Lower lobe of right lung (tissue), 2 donors: Measurements from ENCODE around the gene RNF103. TPM values are rescaled to one million over a fixed set of nuclear protein-coding genes. Genes with fewer than 3 reads are reported as not detected.
"Not testable (repeated sequence)": the region's sequence is repeated elsewhere in the genome, so short reads cannot be mapped to it uniquely, and the experiment has no call there.

ENCODE experiments used
- ATAC-seq, 2 donors: fragments of 200-7000 bp; cut with Tn5 transposase; one replicate each; pipeline ENCODE4 v1.9.1; 2020 to 2022; ENCODE audit warnings: mild to moderate bottlenecking in 2 of 2, moderate library complexity in 2 of 2
- DNase-seq: peaks from one replicate; pipeline ENCODE4 v3.0.0-alpha.2; 2020
- H3K27ac ChIP-seq: fragments of 200-600 bp; one replicate; pipeline ENCODE4 v1.8.0; 2022
- H3K27me3 ChIP-seq: fragments of 200-600 bp; one replicate; pipeline ENCODE4 v1.8.0; 2022; ENCODE audit warnings: low read depth
- H3K36me3 ChIP-seq: fragments of 200-600 bp; one replicate; pipeline ENCODE4 v1.8.0; 2022; ENCODE audit warnings: mild to moderate bottlenecking
- H3K4me1 ChIP-seq: fragments of 200-600 bp; one replicate; pipeline ENCODE4 v1.8.0; 2022
- H3K4me3 ChIP-seq: fragments of 200-600 bp; one replicate; pipeline ENCODE4 v1.8.0; 2022; ENCODE audit warnings: mild to moderate bottlenecking
- H3K9me3 ChIP-seq: fragments of 200-600 bp; one replicate; pipeline ENCODE4 v1.8.0; 2022
- CTCF ChIP-seq: fragments of 200-600 bp; IDR thresholded peaks from one replicate; pipeline ENCODE4 v1.8.0; 2022; ENCODE audit warnings: antibody characterized with exemption, mild to moderate bottlenecking
- intact Hi-C: fragments of 100-400 bp; cut with DNase I; formaldehyde crosslinking; loops from one replicate; pipeline ENCODE4 v1.11.0; 2022
- total RNA-seq: library from RNA; stranded (reverse); fragmentation: NEBNext Ultra II Directional; extraction: Animal tissue kit (Norgen Biotek cat#: 25700); gene quantifications from one replicate; pipeline ENCODE4 v1.2.1, GENCODE V29; 2021
- donor health status: DM: no; HTN: yes; CAD: no; lungs with severe emphysema.

Gene RNF103
- total RNA-seq, 1 donor from 2014 or later, result 23.3 TPM

GRCh38 chr2:86603905-86604304, 19.8 kb downstream of the RNF103 start:
- intact Hi-C loops, result no loop called here
- DNase-seq (no peak), ATAC-seq (no peak)
- no peak for TF ChIP-seq CTCF
- no peaks in the 10 kb centered on the region for H3K27me3 ChIP-seq
- peaks cover 41% of the 10 kb centered on the region for H3K36me3 ChIP-seq
- no peak overlapping the region for H3K27ac ChIP-seq
- H3K4me3 ChIP-seq, result no peak overlapping the region
- peaks cover under 1% of the 10 kb centered on the region for H3K4me1 ChIP-seq
- H3K9me3 ChIP-seq, result no peaks in the 10 kb centered on the region

GRCh38 chr2:86598966-86599365, 24.7 kb downstream of the RNF103 start:
- H3K27me3 ChIP-seq, result no peaks in the 10 kb centered on the region
- peaks cover 14% of the 10 kb centered on the region for H3K36me3 ChIP-seq
- H3K9me3 ChIP-seq, result no peaks in the 10 kb centered on the region
- ATAC-seq, result no peak
- H3K4me3 ChIP-seq, result no peak overlapping the region
- no peak for TF ChIP-seq CTCF
- no peak overlapping the region for H3K27ac ChIP-seq
- DNase-seq, result no peak
- H3K4me1 ChIP-seq, result no peaks in the 10 kb centered on the region
- intact Hi-C loops, result no loop called here

GRCh38 chr2:86596118-86596517, 27.5 kb downstream of the RNF103 start:
- H3K4me3 ChIP-seq, result no peak overlapping the region
- H3K27ac ChIP-seq, result no peak overlapping the region
- H3K27me3 ChIP-seq, result no peaks in the 10 kb centered on the region
- no peaks in the 10 kb centered on the region for H3K4me1 ChIP-seq
- H3K9me3 ChIP-seq, result no peaks in the 10 kb centered on the region
- no peak for ATAC-seq
- intact Hi-C loops, result no loop called here
- H3K36me3 ChIP-seq, result no peaks in the 10 kb centered on the region
- no peak for TF ChIP-seq CTCF
- DNase-seq, result no peak

- DNase-seq (no peak), ATAC-seq (no peak)
- H3K9me3 ChIP-seq, result no peaks in the 10 kb centered on the region
- no peaks in the 10 kb centered on the region for H3K27me3 ChIP-seq
- no peak overlapping the region for H3K27ac ChIP-seq
- TF ChIP-seq CTCF, result no peak
- H3K4me3 ChIP-seq, result no peak overlapping the region
- intact Hi-C loops, result no loop called here
- H3K4me1 ChIP-seq, result no peaks in the 10 kb centered on the region
- no peaks in the 10 kb centered on the region for H3K36me3 ChIP-seq
These were observed 30.4 kb downstream of the RNF103 start for GRCh38 chr2:86593266-86593665.

- H3K27ac ChIP-seq, result no peak overlapping the region
These were observed 31.0 kb downstream of the RNF103 start for GRCh38 chr2:86592547-86593230.

GRCh38 chr2:86589701-86590100, 34.0 kb downstream of the RNF103 start:
- H3K9me3 ChIP-seq, H3K36me3 ChIP-seq, H3K27me3 ChIP-seq, H3K4me1 ChIP-seq, intact Hi-C loops, ATAC-seq, H3K4me3 ChIP-seq, H3K27ac ChIP-seq, DNase-seq: not testable (repeated sequence)

More at GRCh38 chr2:86592547-86593230, 31.0 kb downstream of the RNF103 start:
- no peaks in the 10 kb centered on the region for H3K36me3 ChIP-seq
- DNase-seq (no peak), ATAC-seq (no peak)
- no peak for TF ChIP-seq CTCF
- no peaks in the 10 kb centered on the region for H3K27me3 ChIP-seq
- no peak overlapping the region for H3K4me3 ChIP-seq
- no peaks in the 10 kb centered on the region for H3K9me3 ChIP-seq
- H3K4me1 ChIP-seq, result no peaks in the 10 kb centered on the region
- intact Hi-C loops, result no loop called here
